Fibroblast of the aortic adventitia (primary cell): ENCODE data around the gene GRM8. TPM values are rescaled to one million over a fixed set of nuclear protein-coding genes. Genes with fewer than 3 reads are reported as not detected.

Source experiments
- DNase-seq: peaks from one replicate; pipeline ENCODE4 v3.0.0-alpha.2; 2010; ENCODE audit warnings: low read depth
- H3K4me3 ChIP-seq: 2 replicates; pipeline ENCODE4 v1.5.1; 2011; ENCODE audit warnings: low read depth, mild to moderate bottlenecking, control low read depth, low read length, moderate library complexity
- total RNA-seq: library from RNA; depleted of rRNA; stranded (reverse); fragments of >200 nt; gene quantifications from 2 replicates; pipeline ENCODE4 v1.2.3, GENCODE V29; 2012; ENCODE audit warnings: low replicate concordance
- TF ChIP-seq, protein P1 (sequence below): IDR thresholded peaks from 2 replicates; pipeline ENCODE4 v1.5.1; 2011; ENCODE audit warnings: mild to moderate bottlenecking, low read length, control low read depth, inconsistent platforms; ENCODE audit not compliant: insufficient read depth

GRM8 gene
- total RNA-seq, 1 donor, result 0.36 TPM

DNA sequence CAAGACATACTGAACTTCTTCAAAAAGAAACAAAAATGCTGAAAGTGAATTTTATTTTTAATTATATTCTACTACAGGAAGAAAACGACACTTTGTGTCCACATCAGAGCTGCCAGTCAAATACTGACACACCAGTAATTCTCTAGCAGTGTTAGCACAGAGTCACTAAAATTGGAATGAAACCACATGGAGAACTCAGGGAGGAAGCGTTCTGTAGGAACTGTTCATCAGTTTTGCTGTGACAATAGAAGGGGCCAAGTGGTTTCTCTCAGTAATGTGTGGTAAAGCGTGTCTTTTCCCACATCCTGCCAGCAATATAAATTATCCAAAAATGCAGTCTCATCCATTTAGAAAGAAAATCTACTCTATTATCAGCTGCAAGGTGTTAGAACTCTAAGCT lies 683.3 kb downstream of the GRM8 start:
- H3K4me3 ChIP-seq, result no peak overlapping the region
- DNase-seq, result no peak
- TF ChIP-seq, protein P1, sequence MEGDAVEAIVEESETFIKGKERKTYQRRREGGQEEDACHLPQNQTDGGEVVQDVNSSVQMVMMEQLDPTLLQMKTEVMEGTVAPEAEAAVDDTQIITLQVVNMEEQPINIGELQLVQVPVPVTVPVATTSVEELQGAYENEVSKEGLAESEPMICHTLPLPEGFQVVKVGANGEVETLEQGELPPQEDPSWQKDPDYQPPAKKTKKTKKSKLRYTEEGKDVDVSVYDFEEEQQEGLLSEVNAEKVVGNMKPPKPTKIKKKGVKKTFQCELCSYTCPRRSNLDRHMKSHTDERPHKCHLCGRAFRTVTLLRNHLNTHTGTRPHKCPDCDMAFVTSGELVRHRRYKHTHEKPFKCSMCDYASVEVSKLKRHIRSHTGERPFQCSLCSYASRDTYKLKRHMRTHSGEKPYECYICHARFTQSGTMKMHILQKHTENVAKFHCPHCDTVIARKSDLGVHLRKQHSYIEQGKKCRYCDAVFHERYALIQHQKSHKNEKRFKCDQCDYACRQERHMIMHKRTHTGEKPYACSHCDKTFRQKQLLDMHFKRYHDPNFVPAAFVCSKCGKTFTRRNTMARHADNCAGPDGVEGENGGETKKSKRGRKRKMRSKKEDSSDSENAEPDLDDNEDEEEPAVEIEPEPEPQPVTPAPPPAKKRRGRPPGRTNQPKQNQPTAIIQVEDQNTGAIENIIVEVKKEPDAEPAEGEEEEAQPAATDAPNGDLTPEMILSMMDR, result no peak

- TF ChIP-seq, protein P1, result no peak
- H3K4me3 ChIP-seq, result no peak overlapping the region
- no peak for DNase-seq
Measured at GRCh38 chr7:126557271-126557670, 695.5 kb downstream of the GRM8 start.

GRCh38 chr7:126541406-126541805 lies 711.3 kb downstream of the GRM8 start:
- no peak for DNase-seq
- H3K4me3 ChIP-seq, result no peak overlapping the region
- TF ChIP-seq, protein P1, result no peak

DNA sequence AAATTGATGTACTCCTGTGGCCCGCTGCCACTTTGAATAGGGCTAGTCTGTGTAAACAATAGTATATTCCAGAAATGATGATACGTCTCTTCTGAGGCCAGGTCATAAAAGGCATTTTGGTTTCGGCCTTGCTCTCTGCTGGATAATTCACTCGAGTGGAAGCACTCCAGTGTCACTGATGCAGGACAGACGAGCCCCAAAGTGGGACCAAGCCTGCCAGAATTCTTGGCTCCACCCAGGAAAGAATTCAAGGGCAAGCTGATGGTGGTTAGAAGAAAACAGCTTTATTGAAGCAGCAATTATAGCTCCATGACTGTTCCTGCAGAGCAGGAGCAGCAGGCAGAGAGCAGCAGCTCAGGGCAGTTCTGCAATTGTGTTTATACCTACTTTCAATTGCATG lies 717.6 kb downstream of the GRM8 start:
- H3K4me3 ChIP-seq, result no peak overlapping the region
- TF ChIP-seq, protein P1, result no peak
- DNase-seq, result no peak

GRCh38 chr7:126533715-126534114 lies 719.0 kb downstream of the GRM8 start:
- DNase-seq, result no peak
- no peak overlapping the region for H3K4me3 ChIP-seq
- TF ChIP-seq, protein P1, result no peak

- TF ChIP-seq, protein P1, result no peak
- H3K4me3 ChIP-seq, result no peak overlapping the region
- no peak for DNase-seq
Measured at GRCh38 chr7:126529833-126530232, 722.9 kb downstream of the GRM8 start.

GRCh38 chr7:126529254-126529653 lies 723.5 kb downstream of the GRM8 start:
- TF ChIP-seq, protein P1, result no peak
- DNase-seq, result no peak
- H3K4me3 ChIP-seq, result no peak overlapping the region
